ENCODE results near the gene MRPL20. TPM values are rescaled to one million over a fixed set of nuclear protein-coding genes. Genes with fewer than 3 reads are reported as not detected.
"Not testable (repeated sequence)": the region's sequence is repeated elsewhere in the genome, so short reads cannot be mapped to it uniquely, and the experiment has no call there.

MRPL20 gene
- polyA plus RNA-seq (ENCODE audit: insufficient read length): 111 TPM
- long read RNA-seq, donor 1, transcript MRPL20-201 (4 exons, 721 nt): major isoform, 97 of 134 reads
- long read RNA-seq, donor 1, partial matches to known transcripts: 30 of 134 reads
- long read RNA-seq, donor 1, other reads (novel, unspliced or antisense): 5 of 134 reads
- long read RNA-seq, donor 2, transcript MRPL20-201 (4 exons, 721 nt): major isoform, 65 of 82 reads
- long read RNA-seq, donor 2, partial matches to known transcripts: 17 of 82 reads
- long read RNA-seq, donor 2, other reads (novel, unspliced or antisense): 0 of 82 reads
- long read RNA-seq, donor 3, transcript MRPL20-201 (4 exons, 721 nt): major isoform, 47 of 60 reads
- long read RNA-seq, donor 3, partial matches to known transcripts: 10 of 60 reads
- long read RNA-seq, donor 3, other reads (novel, unspliced or antisense): 0 of 60 reads
- long read RNA-seq, donor 4, transcript MRPL20-201 (4 exons, 721 nt): major isoform, 22 of 22 reads
- long read RNA-seq, donor 4, partial matches to known transcripts: 0 of 22 reads
- long read RNA-seq, donor 4, other reads (novel, unspliced or antisense): 0 of 22 reads
- long read RNA-seq, donor 5, transcript MRPL20-201 (4 exons, 721 nt): major isoform, 150 of 166 reads
- long read RNA-seq, donor 5, transcript MRPL20-203 (3 exons, 1,049 nt): minor isoform, 6 of 166 reads
- long read RNA-seq, donor 5, partial matches to known transcripts: 9 of 166 reads
- long read RNA-seq, donor 5, other reads (novel, unspliced or antisense): 0 of 166 reads
- long read RNA-seq, donor 6, transcript MRPL20-201 (4 exons, 721 nt): major isoform, 91 of 120 reads
- long read RNA-seq, donor 6, partial matches to known transcripts: 28 of 120 reads
- long read RNA-seq, donor 6, other reads (novel, unspliced or antisense): 0 of 120 reads
- long read RNA-seq, donor 7, transcript MRPL20-201 (4 exons, 721 nt): major isoform, 134 of 179 reads
- long read RNA-seq, donor 7, transcript MRPL20-203 (3 exons, 1,049 nt): minor isoform, 5 of 179 reads
- long read RNA-seq, donor 7, partial matches to known transcripts: 40 of 179 reads
- long read RNA-seq, donor 7, other reads (novel, unspliced or antisense): 0 of 179 reads
- long read RNA-seq, donor 8, transcript MRPL20-201 (4 exons, 721 nt): major isoform, 37 of 43 reads
- long read RNA-seq, donor 8, partial matches to known transcripts: 5 of 43 reads
- long read RNA-seq, donor 8, other reads (novel, unspliced or antisense): 0 of 43 reads

DNA sequence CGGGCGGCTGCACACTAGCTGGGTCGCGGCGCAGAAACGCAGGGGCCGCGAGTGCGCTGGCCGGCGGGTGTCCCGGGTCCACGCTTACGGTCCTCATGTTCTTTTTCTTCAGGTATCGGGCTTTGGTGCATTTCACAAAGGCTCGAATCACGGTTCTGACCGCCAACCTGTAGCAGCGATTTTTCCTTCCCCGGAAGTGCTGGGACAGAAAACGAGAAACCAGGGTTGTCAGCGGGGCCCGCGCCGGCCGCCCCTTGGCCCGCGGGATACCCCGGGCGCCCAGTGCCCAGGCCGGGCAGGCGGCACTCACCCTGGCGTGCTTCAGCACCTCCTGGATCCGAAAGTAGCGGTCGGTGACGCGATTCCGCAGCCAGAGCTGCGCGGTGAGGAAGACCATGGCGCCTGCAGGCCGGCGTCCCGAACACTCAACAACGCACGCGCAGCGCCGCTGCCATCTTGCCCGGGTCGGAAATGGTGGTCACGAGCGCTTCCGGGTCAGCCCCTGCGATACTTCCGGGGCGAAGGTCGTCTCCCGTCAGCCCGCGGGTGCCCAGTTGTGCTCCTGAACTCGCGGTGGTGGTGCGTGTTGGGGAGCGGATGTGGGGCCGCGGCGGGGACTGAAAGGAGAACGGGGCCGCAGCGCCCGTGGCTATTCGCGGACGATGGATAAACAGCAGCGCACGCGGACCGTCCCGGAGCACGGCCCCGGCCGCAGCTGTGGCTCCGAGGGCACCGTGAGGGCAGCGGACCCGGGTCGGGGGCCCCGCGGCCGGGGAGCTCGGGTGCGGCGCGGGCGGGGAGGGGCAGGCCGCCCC, at the start of gene MRPL20:
Gene MRPL20, minus strand, starts transcription at position 473 of the 815 bp plus-strand sequence. Its CDS starts 76 bp downstream, at position 397.
- DNase-seq: peak; percentile 88

- not testable (repeated sequence) for DNase-seq
Observed at GRCh38 chr1:1456683-1457255, 49.7 kb upstream of the MRPL20 start.

GRCh38 chr1:1455934-1456333, 48.8 kb upstream of the MRPL20 start:
- DNase-seq: not testable (repeated sequence)

DNA sequence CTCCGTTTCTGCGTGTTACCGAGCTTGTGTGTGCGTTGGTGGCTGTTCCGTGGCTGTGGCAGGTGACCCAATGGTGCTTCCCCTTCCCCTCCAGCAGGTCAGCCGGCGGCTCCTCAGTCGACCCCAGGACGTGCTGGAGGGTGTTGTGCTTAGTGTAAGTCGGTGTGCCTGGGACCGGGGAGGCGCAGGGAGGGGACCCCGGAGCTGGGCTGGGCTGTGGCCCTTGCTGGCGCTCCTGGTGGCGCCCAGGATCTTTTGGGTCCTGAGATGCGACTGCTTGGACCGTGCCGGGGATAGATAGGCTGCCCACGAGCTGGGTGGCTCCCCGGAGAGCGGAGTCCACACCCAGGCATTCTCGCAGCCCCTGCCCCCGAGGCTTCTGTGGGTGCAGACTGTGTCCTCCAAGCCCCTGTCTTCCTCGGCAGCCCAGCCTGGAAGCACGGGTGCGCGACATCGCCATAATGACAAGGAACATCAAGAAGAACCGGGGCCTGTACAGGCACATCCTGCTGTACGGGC, 48.3 kb upstream of the MRPL20 start:
- DNase-seq: no peak

GRCh38 chr1:1454286-1455056, 47.4 kb upstream of the MRPL20 start:
- not testable (repeated sequence) for DNase-seq

GRCh38 chr1:1452882-1453281, 45.8 kb upstream of the MRPL20 start:
- DNase-seq: no peak

- DNase-seq: not testable (repeated sequence)
Observed at GRCh38 chr1:1452365-1452739, 45.3 kb upstream of the MRPL20 start.

GRCh38 chr1:1451696-1452364, 44.7 kb upstream of the MRPL20 start:
- DNase-seq: no peak

DNA sequence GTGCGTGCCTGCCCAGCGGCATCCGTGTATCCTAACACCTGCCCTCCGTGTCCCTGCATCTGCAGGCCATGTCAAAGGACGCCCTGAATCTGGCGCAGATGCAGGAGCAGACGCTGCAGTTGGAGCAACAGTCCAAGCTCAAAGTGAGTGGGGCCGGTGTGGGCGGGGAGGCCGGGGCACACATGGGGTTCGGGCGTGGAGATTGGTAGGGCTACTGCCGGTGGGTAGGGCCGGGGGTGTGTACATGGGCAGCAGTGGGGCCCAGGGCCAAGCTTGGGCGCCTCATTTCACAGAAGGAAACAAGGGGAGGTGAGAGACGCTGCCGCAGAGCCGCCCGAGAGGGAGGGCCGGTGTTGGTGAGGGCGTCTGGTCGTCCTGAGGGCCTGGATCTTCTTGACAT, 43.5 kb upstream of the MRPL20 start:
- not testable (repeated sequence) for DNase-seq

DNA sequence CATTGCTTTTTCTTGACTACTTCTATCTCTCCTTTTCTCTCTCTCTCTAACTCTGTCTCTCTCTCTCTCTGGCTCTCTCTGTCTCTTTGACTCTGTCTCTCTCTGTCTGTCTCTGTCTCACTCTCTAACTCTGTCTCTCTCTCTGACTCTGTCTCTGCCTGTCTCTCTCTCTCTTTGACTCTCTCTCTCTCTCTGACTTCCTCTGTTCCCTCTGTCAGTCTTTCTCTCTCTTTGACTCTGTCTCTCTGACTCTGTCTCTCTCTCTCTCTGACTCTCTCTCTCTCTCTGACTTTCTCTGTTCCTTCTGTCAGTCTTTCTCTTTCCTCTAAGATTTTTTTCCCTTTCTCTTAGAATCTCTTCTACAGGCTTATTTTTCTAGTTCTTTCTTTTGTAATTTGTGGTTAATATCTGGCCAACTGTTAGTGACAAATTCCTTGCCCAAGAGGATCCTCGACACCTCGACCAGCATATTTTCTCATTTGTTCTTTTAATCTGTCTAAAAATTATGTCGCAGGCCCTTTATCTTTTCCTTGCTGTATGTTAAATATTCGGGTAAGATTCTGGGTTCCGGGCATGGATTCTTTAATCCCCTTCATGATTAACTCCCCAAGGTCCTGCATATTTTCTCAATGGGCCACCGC, 42.1 kb upstream of the MRPL20 start, which contains the start of gene ATAD3C:
Gene ATAD3C, plus strand, starts transcription at position 591 of the 641 bp plus-strand sequence. CDS start 995 bp downstream, outside the sequence.
- DNase-seq: no peak

DNA sequence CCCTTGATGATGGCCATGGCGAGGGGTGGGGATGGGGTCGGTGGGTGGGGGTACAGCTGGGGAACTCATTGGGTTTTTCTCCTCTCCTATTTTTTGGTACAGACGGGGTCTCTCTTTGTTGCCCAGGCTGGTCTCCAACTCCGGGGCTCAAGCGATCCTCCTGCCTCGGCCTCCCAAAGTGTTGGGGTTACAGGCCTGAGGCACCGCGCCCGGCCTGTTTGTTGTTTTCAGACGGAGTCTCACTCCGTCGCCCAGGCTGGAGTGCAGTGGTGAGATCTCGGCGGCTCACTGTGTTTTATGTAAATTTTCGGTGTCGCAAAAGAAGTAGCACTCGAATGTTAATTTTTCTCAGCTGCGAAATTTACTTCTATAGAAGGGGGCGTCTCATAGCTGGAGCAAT, 39.5 kb upstream of the MRPL20 start:
- not testable (repeated sequence) for DNase-seq

DNA sequence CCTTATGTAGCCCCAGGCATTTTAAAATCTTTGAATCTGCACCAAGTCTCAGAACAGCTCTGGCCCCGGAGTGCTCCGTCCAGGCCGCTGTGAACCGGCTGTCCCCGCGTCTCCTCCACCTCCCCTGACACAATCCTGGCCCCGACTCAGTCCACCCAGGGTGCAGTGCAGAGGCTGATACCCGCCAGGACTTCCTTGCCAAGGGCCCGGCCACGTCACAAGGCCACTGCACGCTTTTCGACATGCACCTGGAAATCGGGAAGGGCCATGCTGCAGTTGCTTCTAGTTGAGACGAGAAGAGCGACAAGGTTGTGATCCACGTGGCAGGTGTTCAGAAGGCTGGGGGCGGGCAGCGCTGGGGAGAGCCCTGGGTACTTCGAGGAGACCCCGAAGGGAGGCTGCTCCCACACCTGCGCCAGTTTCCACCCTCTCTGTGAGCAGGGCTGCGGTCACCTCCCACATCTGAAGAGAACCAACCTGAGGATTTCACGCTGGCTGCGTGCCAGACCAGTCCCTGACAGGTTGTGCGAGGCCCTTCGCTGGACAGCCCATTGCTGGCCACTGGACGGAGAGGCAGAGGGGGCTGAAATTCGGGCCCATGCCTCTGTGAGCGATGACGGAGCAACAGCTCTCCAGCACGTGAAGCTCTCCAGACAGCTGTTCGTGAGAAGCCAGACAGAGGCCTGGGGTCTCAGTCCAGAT, 35.1 kb upstream of the MRPL20 start:
- no peak for DNase-seq

- no peak for DNase-seq
Observed at GRCh38 chr1:1441002-1441888, 34.2 kb upstream of the MRPL20 start.

DNA sequence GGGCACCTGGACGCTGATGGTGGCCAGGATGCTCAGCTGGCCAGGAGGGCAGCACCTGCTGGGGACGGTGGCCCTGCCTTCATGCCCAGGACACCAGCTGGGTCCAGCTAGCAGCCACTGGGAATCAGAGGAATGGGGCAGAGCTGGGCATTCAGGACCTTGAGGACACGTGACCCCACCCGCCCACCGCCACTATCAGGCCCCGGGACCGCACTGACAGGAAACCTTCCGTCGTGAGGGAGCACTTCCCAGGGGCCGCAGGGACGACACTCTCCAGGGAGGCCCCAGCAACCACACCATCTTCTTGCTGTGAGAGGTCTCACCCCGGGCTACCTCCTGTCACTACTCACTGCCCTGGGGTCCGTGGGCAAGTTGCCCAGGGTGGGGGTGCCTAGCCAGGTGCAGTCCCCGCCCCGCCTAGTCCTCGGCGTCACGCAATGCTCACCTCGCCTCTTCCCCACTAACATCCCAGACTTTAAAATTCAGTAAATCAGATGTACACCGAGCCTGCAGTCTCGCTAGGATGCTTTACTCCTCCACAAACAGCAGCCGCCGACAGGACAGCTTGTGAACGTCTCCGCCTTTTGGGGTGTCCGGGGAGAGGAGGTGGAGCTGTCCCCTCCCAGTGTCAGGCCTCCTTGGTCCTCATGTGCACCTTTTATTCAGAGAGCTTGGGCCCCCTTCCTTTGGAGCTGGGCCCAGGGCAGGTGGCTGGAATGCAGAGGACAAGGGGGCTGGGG, 33.3 kb upstream of the MRPL20 start:
- DNase-seq: no peak

DNA sequence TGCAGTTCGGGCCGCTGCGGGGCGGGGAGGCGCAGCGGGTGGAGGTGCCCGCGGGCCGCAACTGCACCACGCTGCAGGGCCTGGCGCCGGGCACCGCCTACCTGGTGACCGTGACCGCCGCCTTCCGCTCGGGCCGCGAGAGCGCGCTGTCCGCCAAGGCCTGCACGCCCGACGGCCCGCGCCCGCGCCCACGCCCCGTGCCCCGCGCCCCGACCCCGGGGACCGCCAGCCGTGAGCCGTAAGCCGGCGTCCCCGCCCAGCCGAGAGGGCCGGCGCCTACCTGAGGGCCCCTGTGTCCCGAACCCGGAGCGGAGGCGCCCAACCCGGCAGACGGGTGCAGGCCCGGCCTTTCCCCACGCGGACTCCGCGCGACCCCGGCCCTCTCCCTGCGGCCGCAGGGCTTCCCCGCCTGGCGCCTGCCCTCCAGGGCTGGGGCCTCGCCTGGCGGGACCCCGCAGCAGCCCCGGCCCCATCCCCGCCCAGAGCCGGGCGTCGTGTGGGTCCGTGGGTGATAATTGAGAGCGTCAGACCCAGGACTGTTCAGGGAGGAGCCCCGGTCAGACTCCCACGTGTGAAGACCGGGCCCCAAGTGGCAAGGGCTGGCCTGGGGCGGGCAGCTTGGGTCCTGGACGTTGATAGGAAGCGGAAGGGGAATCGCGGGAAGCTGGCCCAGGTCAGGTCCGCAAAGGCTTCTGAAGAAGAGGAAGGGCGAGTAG, 32.6 kb upstream of the MRPL20 start:
- no peak for DNase-seq
